Omental fat pad (tissue), 4 donors: ENCODE measurements around the gene IGSF9B. TPM values are rescaled to one million over a fixed set of nuclear protein-coding genes. Genes with fewer than 3 reads are reported as not detected.

ENCODE experiments used
- ATAC-seq: fragments of 150-250 bp; one replicate; pipeline ENCODE4 v1.9.1; 2016; ENCODE audit warnings: mild to moderate bottlenecking, moderate library complexity; ENCODE audit not compliant: low FRiP score
- DNase-seq: peaks from one replicate; pipeline ENCODE4 v3.0.0-alpha.2; 2019; ENCODE audit warnings: low spot score
- total RNA-seq, 4 donors: library from RNA; depleted of rRNA; stranded (reverse); fragments of >200 nt; gene quantifications; one replicate each; pipeline ENCODE4 v1.1.0, GENCODE V29; 2016
- TF ChIP-seq, protein P1 (sequence below), 3 donors: fragments of 450-650 bp; IDR thresholded peaks; one replicate each; pipeline ENCODE4 v1.5.1; 2016 to 2017; ENCODE audit warnings: antibody characterized with exemption in 3 of 3, mild to moderate bottlenecking in 3 of 3, moderate library complexity in 2 of 3

IGSF9B gene
- total RNA-seq, 4 donors from 2014 or later = 2.0 to 29.7 (median 6.6) TPM

DNA sequence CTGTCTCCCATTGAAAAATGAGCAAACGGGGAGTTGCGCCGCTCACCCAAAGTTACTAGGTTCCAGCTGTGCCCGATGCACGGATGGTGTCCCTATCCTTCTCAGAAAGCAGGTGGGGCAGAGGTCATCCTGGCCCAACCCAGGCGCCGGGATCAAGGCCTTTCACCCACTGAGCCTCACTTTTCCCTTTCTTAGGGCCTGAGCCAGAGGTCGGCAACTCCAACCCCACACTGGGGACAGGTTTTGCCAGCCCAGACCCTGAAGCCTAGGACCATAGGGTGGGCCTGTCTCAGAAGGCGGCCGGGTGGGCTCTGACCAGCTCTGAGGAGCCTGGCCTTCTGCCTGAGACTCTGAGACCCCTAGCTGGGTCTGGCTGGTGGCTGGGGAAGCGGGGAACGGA, 6.3 kb downstream of the IGSF9B start:
- ATAC-seq = no peak
- TF ChIP-seq, protein P1, sequence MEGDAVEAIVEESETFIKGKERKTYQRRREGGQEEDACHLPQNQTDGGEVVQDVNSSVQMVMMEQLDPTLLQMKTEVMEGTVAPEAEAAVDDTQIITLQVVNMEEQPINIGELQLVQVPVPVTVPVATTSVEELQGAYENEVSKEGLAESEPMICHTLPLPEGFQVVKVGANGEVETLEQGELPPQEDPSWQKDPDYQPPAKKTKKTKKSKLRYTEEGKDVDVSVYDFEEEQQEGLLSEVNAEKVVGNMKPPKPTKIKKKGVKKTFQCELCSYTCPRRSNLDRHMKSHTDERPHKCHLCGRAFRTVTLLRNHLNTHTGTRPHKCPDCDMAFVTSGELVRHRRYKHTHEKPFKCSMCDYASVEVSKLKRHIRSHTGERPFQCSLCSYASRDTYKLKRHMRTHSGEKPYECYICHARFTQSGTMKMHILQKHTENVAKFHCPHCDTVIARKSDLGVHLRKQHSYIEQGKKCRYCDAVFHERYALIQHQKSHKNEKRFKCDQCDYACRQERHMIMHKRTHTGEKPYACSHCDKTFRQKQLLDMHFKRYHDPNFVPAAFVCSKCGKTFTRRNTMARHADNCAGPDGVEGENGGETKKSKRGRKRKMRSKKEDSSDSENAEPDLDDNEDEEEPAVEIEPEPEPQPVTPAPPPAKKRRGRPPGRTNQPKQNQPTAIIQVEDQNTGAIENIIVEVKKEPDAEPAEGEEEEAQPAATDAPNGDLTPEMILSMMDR (IDR thresholded peaks at IDR 0.05) = no peak
- DNase-seq = no peak

DNA sequence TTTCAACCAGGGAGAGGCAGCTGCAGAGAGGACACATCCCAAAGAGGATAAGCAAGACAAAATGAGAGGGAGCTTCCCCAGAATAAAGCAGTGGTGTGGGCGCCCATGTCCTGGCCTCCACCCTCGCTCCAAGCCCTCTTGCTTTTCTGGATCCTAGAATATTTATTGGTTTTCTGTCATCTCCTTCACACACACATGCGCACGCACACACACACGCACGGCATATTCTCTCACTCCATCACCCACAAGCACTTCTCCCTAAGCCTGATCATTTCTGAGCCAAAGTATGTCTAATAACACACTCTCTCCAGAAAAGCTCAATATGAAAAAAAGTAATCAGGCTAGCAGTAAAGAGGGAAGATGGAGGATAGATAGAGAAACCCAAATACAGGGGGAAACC, 7.6 kb downstream of the IGSF9B start:
- TF ChIP-seq, protein P1 (IDR thresholded peaks at IDR 0.05) = no peak
- no peak for ATAC-seq
- DNase-seq = no peak

DNA sequence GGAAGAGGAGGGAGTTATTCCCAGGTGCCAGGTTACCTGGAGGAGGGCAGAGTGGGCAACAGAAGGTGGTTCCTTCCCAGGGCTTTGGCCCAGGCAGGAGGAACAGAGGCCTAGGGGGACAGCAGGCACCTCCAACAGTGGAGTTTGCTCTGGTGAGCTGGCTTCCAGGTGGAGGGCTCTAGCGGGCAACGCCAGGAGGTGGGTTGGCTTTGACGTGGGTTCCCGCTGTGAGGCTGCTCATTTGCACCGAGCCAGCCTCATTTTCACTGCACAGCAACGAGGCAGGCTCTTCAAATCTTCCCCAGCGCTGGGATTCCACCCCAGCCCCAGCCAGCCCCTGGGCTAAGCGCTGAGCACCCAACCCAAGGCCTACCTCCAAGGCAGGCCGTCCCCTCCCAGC, 8.1 kb downstream of the IGSF9B start:
- ATAC-seq (no peak), DNase-seq (no peak)
- TF ChIP-seq, protein P1 (IDR thresholded peaks at IDR 0.05) = no peak

DNA sequence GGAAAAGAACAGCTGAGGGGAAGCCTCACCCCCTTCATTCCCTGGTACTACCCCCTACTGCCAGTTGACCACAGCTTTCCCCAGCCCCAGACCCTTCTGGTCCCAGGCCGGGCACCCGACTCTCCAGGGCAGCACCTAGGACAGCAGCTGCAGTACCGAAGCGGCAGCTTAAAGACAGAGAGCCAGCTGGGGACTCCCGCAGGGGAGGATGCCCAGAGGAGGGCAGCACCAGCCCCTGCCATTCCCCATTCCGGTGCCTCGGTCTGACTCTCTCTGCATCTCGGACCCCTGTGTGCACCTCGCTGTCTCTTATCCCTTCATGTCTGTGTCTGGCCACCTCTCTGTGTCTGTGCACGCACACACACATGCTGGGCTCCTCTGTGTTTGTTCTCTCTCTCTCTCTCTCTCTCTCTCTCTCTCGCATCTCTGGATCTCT, 9.4 kb downstream of the IGSF9B start:
- peak; percentile 36 for ATAC-seq
- TF ChIP-seq, protein P1 (IDR thresholded peaks at IDR 0.05) = no peak
- DNase-seq = no peak

DNA sequence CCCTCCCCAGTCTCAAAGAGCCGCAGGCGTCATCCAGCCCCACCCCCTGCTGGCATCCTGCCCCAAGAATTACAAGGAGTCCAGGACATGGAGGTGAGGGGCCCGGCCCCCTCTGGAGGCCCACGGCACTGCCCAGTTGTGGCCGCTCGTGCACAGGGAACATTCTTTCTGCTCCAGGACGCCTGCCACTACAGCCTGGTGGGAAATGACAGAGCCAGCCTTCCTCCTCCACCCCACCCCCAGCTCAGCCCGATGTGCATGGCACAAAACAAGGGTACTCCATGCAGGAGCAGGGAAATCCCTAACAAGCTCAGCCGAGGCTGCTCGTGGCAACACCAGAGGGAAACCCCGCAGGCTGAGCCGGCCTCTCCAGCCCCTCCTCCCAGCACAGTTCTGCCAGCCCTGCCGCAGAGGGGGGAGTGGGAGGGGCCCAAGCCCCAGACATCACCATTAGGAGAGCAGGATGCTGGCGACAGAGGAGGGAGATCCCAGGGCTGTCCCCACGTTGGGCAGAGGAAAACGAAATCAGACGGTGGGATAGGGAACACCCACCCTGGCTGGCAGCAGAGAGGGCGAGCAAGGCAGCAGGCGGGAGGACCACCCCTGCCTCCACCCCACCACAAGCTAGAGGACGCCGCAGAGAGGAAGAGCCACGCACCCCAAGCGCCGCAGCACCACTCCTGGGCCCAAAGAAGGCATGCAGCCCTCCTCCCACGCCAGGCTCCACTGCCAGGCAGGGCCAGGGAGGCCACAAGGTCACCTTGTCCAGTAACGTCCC, 10.0 kb downstream of the IGSF9B start:
- no peak for DNase-seq
- ATAC-seq = no peak
- TF ChIP-seq, protein P1 (IDR thresholded peaks at IDR 0.05) = no peak

DNA sequence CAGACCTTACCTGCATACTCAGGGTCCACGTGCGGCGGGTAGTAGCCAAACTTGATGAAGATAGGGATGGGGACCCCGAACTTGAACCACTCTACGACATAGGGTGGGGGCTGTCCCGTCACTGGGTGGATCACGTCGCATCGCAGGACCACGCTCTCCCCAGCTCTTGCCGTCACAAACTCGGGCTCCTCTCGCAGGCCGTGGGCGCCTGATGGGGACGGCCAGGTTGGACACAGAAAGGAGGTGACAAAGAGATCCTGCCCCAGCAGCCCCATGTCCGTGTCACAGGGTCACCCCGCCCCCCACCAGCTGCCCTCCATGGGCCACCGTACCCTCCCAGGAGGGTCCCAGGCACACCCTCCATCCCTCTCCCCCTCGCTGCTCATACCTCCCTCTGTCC, 10.7 kb downstream of the IGSF9B start:
- TF ChIP-seq, protein P1 (IDR thresholded peaks at IDR 0.05) = no peak
- ATAC-seq = no peak
- DNase-seq = no peak
